LoVo (cell line): ENCODE measurements around the gene HS3ST6.
"Not testable (repeated sequence)": the region's sequence is repeated elsewhere in the genome, so short reads cannot be mapped to it uniquely, and the experiment has no call there.

ENCODE experiments used
- DNase-seq: peaks from one replicate; pipeline ENCODE4 v3.0.0-alpha.2; 2016; ENCODE audit warnings: low spot score

The HS3ST6 gene

GRCh38 chr16:1918351-1919326 lies at the start of gene HS3ST6:
Gene HS3ST6, minus strand, starts transcription at chr16:1918415. Its CDS starts 92 bp downstream, at chr16:1918323.
- no peak for DNase-seq

GRCh38 chr16:1966460-1966859 lies 48.2 kb upstream of the HS3ST6 start, which contains the start of gene RNF151:
Gene RNF151, plus strand, starts transcription at chr16:1966856. Its CDS starts 26 bp downstream, at chr16:1966882.
- no peak for DNase-seq

GRCh38 chr16:1965396-1966001 lies 47.3 kb upstream of the HS3ST6 start:
- DNase-seq: no peak

DNA sequence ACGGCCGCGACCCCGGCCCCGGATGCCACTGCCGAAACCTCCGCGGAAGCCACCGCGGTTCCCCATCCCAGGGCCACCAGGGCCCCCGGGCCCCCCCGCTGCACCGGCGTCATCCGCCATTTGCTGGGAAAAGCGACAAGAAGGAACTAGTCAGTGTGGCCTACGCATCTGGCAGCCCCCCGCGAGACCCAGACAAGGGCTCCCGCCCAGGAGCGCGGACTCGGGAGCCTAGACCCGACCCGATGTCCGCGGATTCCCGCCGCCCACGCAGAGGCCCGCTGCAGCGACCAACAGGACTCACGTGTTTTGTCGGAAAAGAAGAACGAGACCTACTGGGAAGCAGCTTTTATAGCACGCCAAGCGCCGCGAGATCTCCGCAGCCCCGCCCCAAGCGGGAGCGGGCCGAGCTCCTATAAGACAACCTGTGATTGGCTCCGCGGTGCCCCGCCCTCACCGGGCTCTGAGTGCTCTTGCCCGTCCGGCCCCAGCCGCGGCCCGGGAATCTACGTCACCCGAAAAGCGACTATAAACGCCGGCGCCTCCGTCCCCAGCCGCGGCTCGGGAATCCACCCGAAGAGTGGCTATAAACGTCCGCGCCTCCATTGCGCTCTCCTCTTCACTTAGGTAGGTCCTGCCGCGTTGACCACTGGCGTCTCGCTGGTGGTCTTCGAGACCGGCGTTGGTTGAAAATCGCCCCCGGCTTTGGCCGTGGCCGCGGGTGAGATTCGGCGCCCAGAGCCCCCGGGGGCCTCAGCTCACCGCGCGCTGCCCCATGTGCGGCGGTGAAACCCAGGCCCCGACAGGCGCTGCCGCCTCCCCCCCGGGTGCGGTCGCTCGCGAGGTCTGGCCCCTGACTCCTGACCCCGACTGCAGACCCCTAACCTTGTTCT lies 46.5 kb upstream of the HS3ST6 start, which contains the start of gene RPS2:
Gene RPS2 (minus strand): TSS at position 321 of the 890 bp plus-strand sequence. CDS start 201 bp downstream, at position 120.
- peak; percentile 99 for DNase-seq

GRCh38 chr16:1963806-1964505 lies 45.7 kb upstream of the HS3ST6 start:
- DNase-seq: peak; percentile 16

DNA sequence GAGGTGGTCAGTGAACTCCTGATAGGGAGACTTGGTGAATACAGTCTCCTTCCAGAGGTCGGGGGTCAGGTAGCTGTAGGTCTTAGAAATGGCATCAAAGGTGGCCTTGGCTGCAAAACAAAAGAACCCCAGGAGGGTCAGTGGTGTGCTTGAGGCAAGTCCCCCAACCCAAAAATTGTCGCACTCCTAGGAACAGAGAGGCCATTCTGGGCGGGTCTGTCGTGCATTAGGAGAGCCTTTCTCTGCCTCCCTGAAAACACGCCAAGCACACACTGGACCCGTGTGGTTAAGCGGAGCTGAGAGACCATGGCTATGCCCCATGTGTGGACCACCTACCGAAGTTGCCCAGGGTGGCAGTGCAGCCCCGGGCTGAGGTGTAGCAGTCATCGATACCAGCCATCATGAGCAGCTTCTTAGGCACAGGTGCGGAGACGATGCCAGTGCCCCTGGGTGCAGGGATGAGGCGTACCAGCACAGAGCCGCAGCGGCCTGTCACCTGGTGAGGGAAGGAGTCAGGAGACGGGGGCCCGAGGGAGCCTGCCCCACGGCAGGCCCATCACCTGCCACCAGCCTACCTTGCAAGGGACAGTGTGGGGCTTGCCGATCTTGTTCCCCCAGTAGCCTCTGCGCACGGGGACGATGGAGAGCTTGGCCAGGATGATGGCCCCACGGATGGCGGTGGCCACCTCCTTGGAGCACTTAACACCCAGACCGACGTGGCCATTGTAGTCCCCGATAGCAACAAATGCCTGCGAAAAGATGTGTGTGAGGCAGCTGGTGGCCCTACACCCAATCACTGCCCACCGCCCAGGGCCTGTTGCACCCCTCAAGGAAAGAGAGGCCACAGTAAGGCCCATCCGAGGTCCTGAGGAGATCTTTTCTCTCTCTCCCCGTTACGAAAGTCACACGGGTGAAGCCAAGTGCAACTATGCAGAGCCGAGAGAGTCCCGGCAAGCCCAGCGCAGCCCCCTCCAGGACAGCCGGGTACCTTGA lies 44.2 kb upstream of the HS3ST6 start:
- DNase-seq: not testable (repeated sequence)

DNA sequence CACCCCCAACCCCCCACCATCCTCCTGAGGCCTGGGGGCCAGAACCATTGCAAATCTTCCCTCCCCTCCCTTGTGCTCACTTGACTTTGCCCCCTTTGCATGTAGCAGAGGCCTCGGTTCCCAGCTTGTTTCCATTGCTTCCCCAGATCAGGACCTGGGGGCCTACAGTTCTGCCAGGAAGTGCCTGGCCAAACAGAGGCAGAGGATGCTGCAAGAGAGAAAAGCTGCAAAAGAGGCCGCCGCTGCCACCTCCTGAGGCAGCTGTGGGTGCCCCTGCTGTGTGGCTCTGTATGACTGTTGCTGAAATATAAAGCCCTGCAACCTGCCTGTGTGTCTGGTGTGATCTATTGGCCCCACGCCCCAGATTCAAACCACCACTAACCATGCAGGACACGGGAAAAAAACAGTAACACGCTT lies 43.4 kb upstream of the HS3ST6 start:
- DNase-seq: peak; percentile 34

DNA sequence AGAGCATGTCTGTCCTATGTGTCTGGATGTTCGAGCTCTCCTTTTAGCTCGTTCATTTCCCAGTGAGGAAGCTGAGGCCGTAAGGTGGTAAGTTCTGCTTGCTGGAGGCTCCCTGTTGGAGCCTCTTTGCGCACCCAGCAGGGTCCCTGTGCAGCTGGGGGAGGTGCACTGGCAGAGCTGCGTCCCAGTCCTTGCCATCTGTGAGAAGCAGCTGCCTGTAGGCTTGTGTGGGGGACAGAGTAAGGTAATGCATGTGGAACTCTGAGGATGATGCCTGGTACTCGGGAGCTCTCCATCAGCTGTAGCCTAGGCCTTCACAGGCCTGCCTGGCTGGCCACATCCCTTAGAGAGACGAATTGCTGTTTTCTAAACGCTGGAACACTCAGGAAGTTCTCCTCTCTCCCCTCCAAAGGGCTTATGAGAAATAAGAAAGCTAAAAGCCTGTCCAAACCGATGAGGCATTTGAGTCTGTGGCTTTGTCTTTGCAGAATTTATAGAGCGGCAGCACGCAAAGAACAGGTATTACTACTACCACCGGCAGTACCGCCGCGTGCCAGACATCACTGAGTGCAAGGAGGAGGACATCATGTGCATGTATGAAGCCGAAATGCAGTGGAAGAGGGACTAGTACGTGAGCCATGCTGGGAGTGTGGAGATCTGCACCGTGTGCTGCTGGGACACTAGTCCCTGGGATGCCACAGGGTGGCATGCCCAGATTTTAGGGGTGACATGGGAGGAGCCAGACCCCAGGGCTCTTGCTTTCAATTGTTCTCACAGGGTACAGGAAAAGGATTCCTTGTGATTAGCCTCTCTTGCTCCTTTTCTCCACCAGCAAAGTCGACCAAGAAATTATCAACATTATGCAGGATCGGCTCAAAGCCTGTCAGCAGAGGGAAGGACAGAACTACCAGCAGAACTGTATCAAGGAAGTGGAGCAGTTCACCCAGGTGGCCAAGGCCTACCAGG lies 42.7 kb upstream of the HS3ST6 start:
- peak; percentile 53 for DNase-seq

GRCh38 chr16:1959269-1960039 lies 41.2 kb upstream of the HS3ST6 start, which contains the start of gene NDUFB10:
Gene NDUFB10, plus strand, starts transcription at chr16:1959538. Its CDS starts 87 bp downstream, at chr16:1959625.
- peak; percentile 94 for DNase-seq

GRCh38 chr16:1958715-1959268 lies 40.6 kb upstream of the HS3ST6 start:
- no peak for DNase-seq

GRCh38 chr16:1958143-1958491 lies 39.9 kb upstream of the HS3ST6 start:
- DNase-seq: not testable (repeated sequence)

DNA sequence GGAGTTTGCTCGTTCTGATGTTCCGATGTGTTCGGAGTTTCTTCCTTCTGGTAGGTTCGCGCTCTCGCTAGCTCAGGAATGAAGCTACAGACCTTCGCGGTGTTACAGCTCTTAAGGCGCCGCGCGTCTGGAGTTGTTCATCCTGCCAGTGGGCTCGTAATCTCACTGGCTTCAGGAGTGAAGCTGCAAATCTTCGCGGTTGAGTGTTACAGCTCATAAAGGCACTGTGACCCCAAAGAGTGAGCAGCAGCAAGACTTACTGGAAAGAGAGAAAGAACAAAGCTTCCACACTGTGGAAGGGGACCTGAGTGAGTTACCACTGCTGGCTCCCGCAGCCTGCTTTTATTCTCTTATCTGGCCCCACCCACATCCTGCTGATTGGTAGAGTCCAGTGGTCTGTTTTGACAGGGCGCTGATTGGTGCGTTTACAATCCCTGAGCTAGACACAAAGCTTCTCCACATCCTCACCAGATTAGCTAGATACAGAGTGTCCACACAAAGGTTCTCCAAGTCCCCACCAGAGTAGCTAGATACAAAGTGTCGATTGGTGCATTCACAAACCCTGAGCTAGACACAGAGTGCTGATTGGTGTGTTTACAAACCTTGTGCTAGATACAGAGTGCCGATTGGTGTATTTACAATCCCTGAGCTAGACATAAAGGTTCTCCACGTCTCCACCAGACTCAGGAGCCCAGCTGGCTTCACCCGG lies 39.4 kb upstream of the HS3ST6 start:
- not testable (repeated sequence) for DNase-seq

DNA sequence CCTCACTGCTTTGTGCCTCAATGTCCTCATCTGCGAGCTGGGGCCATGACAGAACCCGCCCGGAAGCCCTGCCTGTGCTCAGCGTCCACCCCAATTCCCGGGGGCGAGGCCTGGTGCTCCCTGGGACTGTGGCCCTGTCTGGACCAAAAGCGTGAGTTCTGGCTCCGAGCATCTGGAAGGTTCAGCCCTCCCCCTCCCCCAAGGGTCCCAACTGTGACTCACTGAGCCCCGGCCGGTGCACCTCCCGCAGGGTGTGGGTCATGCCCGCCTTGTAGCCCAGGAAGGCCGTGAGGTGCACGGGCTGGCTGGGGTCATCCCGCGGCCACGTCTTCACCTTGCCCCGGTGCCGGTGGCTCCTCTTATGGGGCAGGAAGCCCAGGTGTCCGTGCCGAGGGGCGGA lies 35.5 kb upstream of the HS3ST6 start:
- DNase-seq: no peak

DNA sequence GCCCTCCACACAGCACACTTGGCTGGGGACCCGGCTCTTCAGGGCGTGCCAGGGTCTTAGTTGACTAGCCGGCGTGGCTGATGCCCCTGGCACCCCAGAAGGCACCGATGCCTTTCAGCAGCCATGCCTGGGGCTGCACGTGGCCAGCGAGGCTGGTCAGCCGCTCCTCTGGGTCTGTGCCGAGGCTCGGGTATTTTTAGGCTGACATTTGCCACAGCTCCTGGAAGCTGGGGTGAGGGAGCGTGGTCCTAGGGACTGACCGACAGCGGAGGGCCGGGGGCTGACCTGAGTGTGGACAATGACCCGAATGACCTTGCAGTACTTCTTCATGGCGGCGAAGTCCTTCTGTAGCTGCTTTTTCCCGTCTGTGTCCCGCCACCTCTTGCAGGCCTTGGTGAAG lies 32.3 kb upstream of the HS3ST6 start:
- DNase-seq: no peak

DNA sequence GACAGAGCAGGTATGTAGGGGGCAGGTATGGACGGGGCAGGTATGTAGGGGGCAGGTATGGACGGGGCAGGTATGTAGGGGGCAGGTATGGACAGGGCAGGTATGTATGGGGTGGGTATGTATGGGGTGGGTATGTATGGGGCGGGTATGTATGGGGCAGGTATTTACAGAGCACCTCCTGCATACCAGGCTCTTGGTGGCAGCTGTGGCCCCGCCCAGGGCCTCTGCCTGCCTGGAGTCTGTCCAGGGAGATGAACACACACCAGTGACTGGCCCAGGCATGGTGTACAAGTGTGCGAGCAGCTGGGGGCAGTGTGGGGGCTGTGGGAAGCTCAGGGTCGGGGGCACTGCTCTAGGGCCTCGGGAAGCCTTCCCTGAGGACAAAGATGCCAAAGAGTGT lies 31.8 kb upstream of the HS3ST6 start:
- DNase-seq: no peak

GRCh38 chr16:1949507-1949906 lies 31.3 kb upstream of the HS3ST6 start:
- no peak for DNase-seq

GRCh38 chr16:1947369-1947670 lies 29.1 kb upstream of the HS3ST6 start:
- no peak for DNase-seq
